ENCODE data around the gene MTG1. TPM values are rescaled to one million over a fixed set of nuclear protein-coding genes. Genes with fewer than 3 reads are reported as not detected.

MTG1 gene
- polyA plus RNA-seq, 2 donors, result 36.7 to 44.4 TPM

- 87 to 92% methylated on average over 12 of the region's 12 CpGs for WGBS, 2 donors
- Histone ChIP-seq H3K27ac (ENCODE audit: low read depth in 2 of 2, low read length in 1 of 2) (no peak overlapping the region), H3K36me3 (ENCODE audit: control insufficient read depth in 2 of 2, insufficient read depth in 2 of 2, low read length in 1 of 2) (no peaks in the 10 kb centered on the region), H3K9me3 (ENCODE audit: control insufficient read depth in 2 of 2, insufficient read depth in 1 of 2, low read depth in 1 of 2, low read length in 1 of 2) (peaks cover 11 to 15% of the 10 kb centered on the region in 2 donors), H3K27me3 (ENCODE audit: control insufficient read depth in 1 of 2, insufficient read depth in 2 of 2, low read length in 2 of 2) (no peaks in the 10 kb centered on the region), H3K4me1 (ENCODE audit: control insufficient read depth in 2 of 2, insufficient read depth in 2 of 2, low read length in 1 of 2) (peaks cover 0 to 5% of the 10 kb centered on the region in 2 donors), H3K4me3 (ENCODE audit: low read depth in 1 of 2, low read length in 2 of 2) (no peak overlapping the region)
Observed at GRCh38 chr10:133444342-133445267, 50.6 kb downstream of the MTG1 start.

GRCh38 chr10:133445268-133445732 lies 51.3 kb downstream of the MTG1 start:
- Histone ChIP-seq H3K36me3 (ENCODE audit: control insufficient read depth in 2 of 2, insufficient read depth in 2 of 2, low read length in 1 of 2) (no peaks in the 10 kb centered on the region), H3K4me3 (ENCODE audit: low read depth in 1 of 2, low read length in 2 of 2) (no peak overlapping the region), H3K27ac (ENCODE audit: low read depth in 2 of 2, low read length in 1 of 2) (no peak overlapping the region), H3K4me1 (ENCODE audit: control insufficient read depth in 2 of 2, insufficient read depth in 2 of 2, low read length in 1 of 2) (peaks cover 0 to 5% of the 10 kb centered on the region in 2 donors), H3K27me3 (ENCODE audit: control insufficient read depth in 1 of 2, insufficient read depth in 2 of 2, low read length in 2 of 2) (no peaks in the 10 kb centered on the region), H3K9me3 (ENCODE audit: control insufficient read depth in 2 of 2, insufficient read depth in 1 of 2, low read depth in 1 of 2, low read length in 1 of 2) (peaks cover 11 to 15% of the 10 kb centered on the region in 2 donors)
- 86 to 89% methylated on average over 21 to 22 of the region's 22 CpGs for WGBS, 2 donors

- WGBS, 2 donors, result 54 to 60% methylated on average over 61 to 80 of the region's 80 CpGs
- Histone ChIP-seq H3K9me3 (ENCODE audit: control insufficient read depth in 2 of 2, insufficient read depth in 1 of 2, low read depth in 1 of 2, low read length in 1 of 2) (peaks cover 11 to 15% of the 10 kb centered on the region in 2 donors), H3K36me3 (ENCODE audit: control insufficient read depth in 2 of 2, insufficient read depth in 2 of 2, low read length in 1 of 2) (no peaks in the 10 kb centered on the region), H3K27me3 (ENCODE audit: control insufficient read depth in 1 of 2, insufficient read depth in 2 of 2, low read length in 2 of 2) (no peaks in the 10 kb centered on the region), H3K4me1 (ENCODE audit: control insufficient read depth in 2 of 2, insufficient read depth in 2 of 2, low read length in 1 of 2) (peaks cover 0 to 5% of the 10 kb centered on the region in 2 donors), H3K27ac (ENCODE audit: low read depth in 2 of 2, low read length in 1 of 2) (no peak overlapping the region), H3K4me3 (ENCODE audit: low read depth in 1 of 2, low read length in 2 of 2) (no peak overlapping the region)
Observed at GRCh38 chr10:133445751-133446708, 52.1 kb downstream of the MTG1 start.

- Histone ChIP-seq H3K4me1 (ENCODE audit: control insufficient read depth in 2 of 2, insufficient read depth in 2 of 2, low read length in 1 of 2) (peaks cover 0 to 1% of the 10 kb centered on the region in 2 donors), H3K27ac (ENCODE audit: low read depth in 2 of 2, low read length in 1 of 2) (no peak overlapping the region), H3K27me3 (ENCODE audit: control insufficient read depth in 1 of 2, insufficient read depth in 2 of 2, low read length in 2 of 2) (no peaks in the 10 kb centered on the region), H3K4me3 (ENCODE audit: low read depth in 1 of 2, low read length in 2 of 2) (no peak overlapping the region), H3K9me3 (ENCODE audit: control insufficient read depth in 2 of 2, insufficient read depth in 1 of 2, low read depth in 1 of 2, low read length in 1 of 2) (peaks cover 11 to 15% of the 10 kb centered on the region in 2 donors), H3K36me3 (ENCODE audit: control insufficient read depth in 2 of 2, insufficient read depth in 2 of 2, low read length in 1 of 2) (no peaks in the 10 kb centered on the region)
- WGBS, 2 donors, result 86 to 90% methylated on average over 11 of the region's 11 CpGs
Observed at GRCh38 chr10:133446979-133447378, 53.0 kb downstream of the MTG1 start.

- H3K27me3 ChIP-seq (ENCODE audit: control insufficient read depth in 1 of 2, insufficient read depth in 2 of 2, low read length in 2 of 2), result no peaks in the 10 kb centered on the region
- H3K4me3 ChIP-seq (ENCODE audit: low read depth in 1 of 2, low read length in 2 of 2), result no peak overlapping the region
- no peaks in the 10 kb centered on the region for H3K36me3 ChIP-seq (ENCODE audit: control insufficient read depth in 2 of 2, insufficient read depth in 2 of 2, low read length in 1 of 2)
- no peak overlapping the region for H3K27ac ChIP-seq (ENCODE audit: low read depth in 2 of 2, low read length in 1 of 2)
- no peaks in the 10 kb centered on the region for H3K4me1 ChIP-seq (ENCODE audit: control insufficient read depth in 2 of 2, insufficient read depth in 2 of 2, low read length in 1 of 2)
- peaks cover 11 to 15% of the 10 kb centered on the region in 2 donors for H3K9me3 ChIP-seq (ENCODE audit: control insufficient read depth in 2 of 2, insufficient read depth in 1 of 2, low read depth in 1 of 2, low read length in 1 of 2)
Observed at GRCh38 chr10:133448120-133448519, 54.2 kb downstream of the MTG1 start.

GRCh38 chr10:133451346-133451745 lies 57.4 kb downstream of the MTG1 start:
- Histone ChIP-seq H3K27me3 (ENCODE audit: control insufficient read depth in 1 of 2, insufficient read depth in 2 of 2, low read length in 2 of 2) (no peaks in the 10 kb centered on the region), H3K27ac (ENCODE audit: low read depth in 2 of 2, low read length in 1 of 2) (no peak overlapping the region), H3K9me3 (ENCODE audit: control insufficient read depth in 2 of 2, insufficient read depth in 1 of 2, low read depth in 1 of 2, low read length in 1 of 2) (peaks cover 6 to 7% of the 10 kb centered on the region in 2 donors), H3K4me1 (ENCODE audit: control insufficient read depth in 2 of 2, insufficient read depth in 2 of 2, low read length in 1 of 2) (no peaks in the 10 kb centered on the region), H3K36me3 (ENCODE audit: control insufficient read depth in 2 of 2, insufficient read depth in 2 of 2, low read length in 1 of 2) (no peaks in the 10 kb centered on the region), H3K4me3 (ENCODE audit: low read depth in 1 of 2, low read length in 2 of 2) (no peak overlapping the region)
- 55 to 60% methylated on average over 4 of the region's 4 CpGs for WGBS, 2 donors

GRCh38 chr10:133452453-133452852 lies 58.5 kb downstream of the MTG1 start:
- 80 to 81% methylated on average over 4 of the region's 4 CpGs for WGBS, 2 donors
- Histone ChIP-seq H3K27me3 (ENCODE audit: control insufficient read depth in 1 of 2, insufficient read depth in 2 of 2, low read length in 2 of 2) (no peaks in the 10 kb centered on the region), H3K9me3 (ENCODE audit: control insufficient read depth in 2 of 2, insufficient read depth in 1 of 2, low read depth in 1 of 2, low read length in 1 of 2) (peaks cover 0 to 4% of the 10 kb centered on the region in 2 donors)

GRCh38 chr10:133453516-133454203 lies 59.7 kb downstream of the MTG1 start, which contains the start of gene SCART1:
TSS of gene SCART1 (plus strand) at chr10:133453945. CDS start at chr10:133453998, 53 bp downstream.
- H3K27ac ChIP-seq (ENCODE audit: low read depth in 2 of 2, low read length in 1 of 2), result no peak within 1 kb of the TSS
- H3K4me1 ChIP-seq (ENCODE audit: control insufficient read depth in 2 of 2, insufficient read depth in 2 of 2, low read length in 1 of 2), result no peaks in the 10 kb centered on the region
- peaks cover 0 to 4% of the 10 kb centered on the region in 2 donors for H3K9me3 ChIP-seq (ENCODE audit: control insufficient read depth in 2 of 2, insufficient read depth in 1 of 2, low read depth in 1 of 2, low read length in 1 of 2)
- 87 to 89% methylated on average over 11 of the region's 11 CpGs for WGBS, 2 donors
- H3K27me3 ChIP-seq (ENCODE audit: control insufficient read depth in 1 of 2, insufficient read depth in 2 of 2, low read length in 2 of 2), result no peaks in the 10 kb centered on the region
- no peaks in the 10 kb centered on the region for H3K36me3 ChIP-seq (ENCODE audit: control insufficient read depth in 2 of 2, insufficient read depth in 2 of 2, low read length in 1 of 2)
- no peak within 1 kb of the TSS for H3K4me3 ChIP-seq (ENCODE audit: low read depth in 1 of 2, low read length in 2 of 2)

More at GRCh38 chr10:133452453-133452852, 58.5 kb downstream of the MTG1 start:
- Histone ChIP-seq H3K36me3 (ENCODE audit: control insufficient read depth in 2 of 2, insufficient read depth in 2 of 2, low read length in 1 of 2) (no peaks in the 10 kb centered on the region), H3K4me1 (ENCODE audit: control insufficient read depth in 2 of 2, insufficient read depth in 2 of 2, low read length in 1 of 2) (no peaks in the 10 kb centered on the region), H3K27ac (ENCODE audit: low read depth in 2 of 2, low read length in 1 of 2) (no peak overlapping the region), H3K4me3 (ENCODE audit: low read depth in 1 of 2, low read length in 2 of 2) (no peak overlapping the region)

Data from esophagus (tissue), 2 donors.